Esophagus muscularis mucosa (tissue), 4 donors: ENCODE measurements around the gene FAM240A. TPM values are rescaled to one million over a fixed set of nuclear protein-coding genes. Genes with fewer than 3 reads are reported as not detected.

Experiments used
- DNase-seq: peaks from one replicate; pipeline ENCODE4 v3.0.0-alpha.2; 2017; ENCODE audit errors: extremely low spot score
- H3K27ac ChIP-seq, 4 donors: fragments of 200-600 bp; sonication (generic); replicated peaks in 1 of 4; 1 replicate in 3 of 4; 2 replicates in 1 of 4; pipeline ENCODE4 v1.5.1; 2016 to 2019; ENCODE audit warnings: mild to moderate bottlenecking in 1 of 4
- H3K27me3 ChIP-seq, 4 donors: fragments of 200-600 bp; sonication (generic); one replicate each; pipeline versions ENCODE4 v1.5.1 to v1.6.0; 2016 to 2019
- H3K36me3 ChIP-seq, 4 donors: fragments of 200-600 bp; sonication (generic); one replicate each; pipeline ENCODE4 v1.5.1; 2016 to 2019
- H3K4me1 ChIP-seq, 4 donors: fragments of 200-600 bp; sonication (generic); one replicate each; pipeline ENCODE4 v1.5.1; 2016 to 2019
- H3K4me3 ChIP-seq, 4 donors: fragments of 200-600 bp; sonication (generic); 1 replicate in 2 of 4; 2 replicates in 2 of 4; pipeline ENCODE4 v1.5.1; 2016 to 2019; ENCODE audit warnings: mild to moderate bottlenecking in 4 of 4, moderate library complexity in 1 of 4
- H3K9me3 ChIP-seq, 4 donors: fragments of 200-600 bp; sonication (generic); 1 replicate in 3 of 4; 2 replicates in 1 of 4; pipeline ENCODE4 v1.5.1; 2016 to 2019
- CTCF ChIP-seq, 3 experiments: fragments of 200-600 bp in 2 of 3; fragments of 450-650 bp in 1 of 3; sonication (generic) in 2 of 3; IDR thresholded peaks; one replicate each; pipeline ENCODE4 v1.5.1; 2017 to 2019; ENCODE audit warnings: antibody characterized with exemption in 3 of 3, mild to moderate bottlenecking in 2 of 3, moderate library complexity in 1 of 3
- EP300 ChIP-seq: sonication (generic); formaldehyde crosslinking; IDR thresholded peaks from one replicate; pipeline ENCODE4 v1.6.1; 2017; ENCODE audit warnings: antibody characterized with exemption
- POLR2A ChIP-seq: fragments of 450-650 bp; IDR thresholded peaks from one replicate; pipeline ENCODE4 v1.6.1; 2017; ENCODE audit warnings: antibody characterized with exemption, moderate library complexity, mild to moderate bottlenecking, low read depth
- POLR2AphosphoS5 ChIP-seq, 2 donors: sonication (generic); formaldehyde crosslinking; IDR thresholded peaks; one replicate each; pipeline ENCODE4 v1.6.1; 2017; ENCODE audit warnings: antibody characterized with exemption in 2 of 2
- WGBS: methylation state at CpG from one replicate; pipeline ENCODE4 v1.1.5; 2018; 5-methylcytosine and 5-hydroxymethylcytosine counted together
- intact Hi-C: fragments of 100-400 bp; cut with DNase I; formaldehyde crosslinking; loops from one replicate; pipeline ENCODE4 v1.15.1; 2023
- total RNA-seq, 4 donors: library from RNA; depleted of rRNA; stranded (reverse); fragments of >200 nt; gene quantifications; one replicate each; pipeline versions ENCODE4 v1.1.0 to v1.2.1, GENCODE V29; 2016

Gene FAM240A
- total RNA-seq, 4 donors from 2014 or later: not detected

GRCh38 chr3:46629551-46630517 is 17.5 kb downstream of the FAM240A start:
- peak; percentile 91 for DNase-seq
- Histone ChIP-seq H3K4me1 (peaks cover 13 to 23% (median 22%) of the 10 kb centered on the region in 4 donors), H3K4me3 (peak overlapping the region; percentile 41 to 56 (median 48)), H3K27ac (peak overlapping the region; percentile 48 to 76 (median 64)), H3K27me3 (peaks cover 0 to 11% (median 0%) of the 10 kb centered on the region in 4 donors), H3K36me3 (no peaks in the 10 kb centered on the region), H3K9me3 (no peaks in the 10 kb centered on the region)
- TF ChIP-seq EP300 (no peak), POLR2A (no peak), CTCF (IDR thresholded peaks at IDR 0.05) (peak; percentile 87 to 96 (median 88)), POLR2AphosphoS5 (IDR thresholded peaks at IDR 0.05) (peak in 1 of 2 donors; percentile 58)
- intact Hi-C loops: loop anchor here (2.0 kb wide), 1 partner anchor 141 kb away; no protein-coding TSS in a partner anchor
- WGBS: 12% methylated on average over 28 of the region's 36 CpGs

- DNase-seq: peak; percentile 87
- TF ChIP-seq EP300: no peak
- no peak for TF ChIP-seq POLR2AphosphoS5 (IDR thresholded peaks at IDR 0.05)
- no peak for TF ChIP-seq POLR2A
- no peak for TF ChIP-seq CTCF (IDR thresholded peaks at IDR 0.05)
- H3K36me3 ChIP-seq: no peaks in the 10 kb centered on the region
- no peaks in the 10 kb centered on the region for H3K27me3 ChIP-seq
- H3K4me1 ChIP-seq: peaks cover 13 to 23% (median 22%) of the 10 kb centered on the region in 4 donors
- 84% methylated on average over 1 of the region's 1 CpG for WGBS
- no peak overlapping the region for H3K4me3 ChIP-seq
- no peak overlapping the region for H3K27ac ChIP-seq
- intact Hi-C loops: no loop called here
- no peaks in the 10 kb centered on the region for H3K9me3 ChIP-seq
Observed at GRCh38 chr3:46632792-46633191, 20.5 kb downstream of the FAM240A start.

GRCh38 chr3:46634856-46635255 is 22.5 kb downstream of the FAM240A start:
- TF ChIP-seq CTCF (IDR thresholded peaks at IDR 0.05) (no peak), POLR2A (no peak), EP300 (no peak), POLR2AphosphoS5 (IDR thresholded peaks at IDR 0.05) (no peak)
- Histone ChIP-seq H3K27ac (no peak overlapping the region), H3K4me1 (peaks cover 5 to 7% (median 7%) of the 10 kb centered on the region in 4 donors), H3K9me3 (peaks cover 0 to 6% (median 1%) of the 10 kb centered on the region in 4 donors), H3K27me3 (no peaks in the 10 kb centered on the region), H3K36me3 (no peaks in the 10 kb centered on the region), H3K4me3 (no peak overlapping the region)
- intact Hi-C loops: no loop called here
- DNase-seq: no peak
- WGBS: 70% methylated on average over 3 of the region's 3 CpGs

GRCh38 chr3:46639221-46639620 is 26.9 kb downstream of the FAM240A start:
- Histone ChIP-seq H3K4me1 (no peaks in the 10 kb centered on the region), H3K27me3 (peaks cover 0 to 4% (median 0%) of the 10 kb centered on the region in 4 donors), H3K36me3 (no peaks in the 10 kb centered on the region), H3K4me3 (no peak overlapping the region), H3K9me3 (peaks cover 0 to 19% (median 5%) of the 10 kb centered on the region in 4 donors), H3K27ac (no peak overlapping the region)
- TF ChIP-seq CTCF (IDR thresholded peaks at IDR 0.05) (no peak), EP300 (no peak), POLR2AphosphoS5 (IDR thresholded peaks at IDR 0.05) (no peak), POLR2A (no peak)
- no peak for DNase-seq
- intact Hi-C loops: no loop called here
